SJCRH30 (cell line): ENCODE measurements around the gene PDZRN3. TPM values are rescaled to one million over a fixed set of nuclear protein-coding genes. Genes with fewer than 3 reads are reported as not detected.

Experiments
- DNase-seq, 2 experiments: peaks; one replicate each; pipeline ENCODE4 v3.0.0-alpha.2; 2015 to 2020
- H3K27ac ChIP-seq: fragments of 250-450 bp; sonication (Bioruptor Pico); 2 replicates; pipeline ENCODE4 v1.5.1; 2020; ENCODE audit warnings: mild to moderate bottlenecking, moderate library complexity
- H3K27me3 ChIP-seq: fragments of 250-450 bp; sonication (Bioruptor Pico); 2 replicates; pipeline ENCODE4 v1.5.1; 2020; ENCODE audit warnings: mild to moderate bottlenecking, moderate library complexity
- H3K36me3 ChIP-seq: fragments of 250-450 bp; sonication (Bioruptor Pico); 2 replicates; pipeline ENCODE4 v1.5.1; 2020; ENCODE audit warnings: mild to moderate bottlenecking, moderate library complexity
- H3K4me1 ChIP-seq: fragments of 250-450 bp; sonication (Bioruptor Pico); 2 replicates; pipeline ENCODE4 v1.5.1; 2020; ENCODE audit warnings: mild to moderate bottlenecking, moderate library complexity
- H3K4me3 ChIP-seq: fragments of 250-450 bp; sonication (Bioruptor Pico); 2 replicates; pipeline ENCODE4 v1.5.1; 2020; ENCODE audit warnings: mild to moderate bottlenecking, moderate library complexity
- H3K9me3 ChIP-seq: fragments of 250-450 bp; sonication (Bioruptor Pico); replicated peaks from 2 replicates; pipeline ENCODE4 v1.5.1; 2020; ENCODE audit warnings: mild to moderate bottlenecking, moderate library complexity
- total RNA-seq: library from RNA; depleted of rRNA; stranded (reverse); fragments of >200 nt; shearing (Covaris generic); gene quantifications from 2 replicates; pipeline ENCODE4 v1.2.3, GENCODE V29; 2014; rRNA removed

PDZRN3 gene
- 27.3 and 29.5 TPM in 2 replicates for total RNA-seq

GRCh38 chr3:73624821-73625665 is at the start of gene PDZRN3:
Gene PDZRN3, minus strand, starts transcription at chr3:73624941.
- Histone ChIP-seq H3K27me3 (no peaks in the 10 kb centered on the region), H3K36me3 (no peaks in the 10 kb centered on the region), H3K9me3 (no peaks in the 10 kb centered on the region), H3K4me3 (peak within 1 kb of the TSS; percentile 69), H3K27ac (peak within 1 kb of the TSS; percentile 70), H3K4me1 (peaks cover 10% of the 10 kb centered on the region; the same call in 1 of the 2 replicates)
- DNase-seq, result peak; percentile 72 to 78

GRCh38 chr3:73674280-73674679 is 49.5 kb upstream of the PDZRN3 start:
- no peaks in the 10 kb centered on the region for H3K4me1 ChIP-seq
- H3K4me3 ChIP-seq, result no peak overlapping the region
- no peaks in the 10 kb centered on the region for H3K36me3 ChIP-seq
- no peaks in the 10 kb centered on the region for H3K27me3 ChIP-seq
- no peak overlapping the region for H3K27ac ChIP-seq
- no peaks in the 10 kb centered on the region for H3K9me3 ChIP-seq
- no peak for DNase-seq

- no peak overlapping the region for H3K27ac ChIP-seq
- DNase-seq, result no peak
- no peaks in the 10 kb centered on the region for H3K36me3 ChIP-seq
- no peaks in the 10 kb centered on the region for H3K9me3 ChIP-seq
- H3K4me3 ChIP-seq, result no peak overlapping the region
- H3K4me1 ChIP-seq, result no peaks in the 10 kb centered on the region
- no peaks in the 10 kb centered on the region for H3K27me3 ChIP-seq
Measured at GRCh38 chr3:73669260-73669659, 44.5 kb upstream of the PDZRN3 start.

GRCh38 chr3:73668391-73668790 is 43.6 kb upstream of the PDZRN3 start:
- Histone ChIP-seq H3K4me3 (no peak overlapping the region), H3K27me3 (no peaks in the 10 kb centered on the region), H3K27ac (no peak overlapping the region), H3K9me3 (no peaks in the 10 kb centered on the region), H3K36me3 (no peaks in the 10 kb centered on the region), H3K4me1 (no peaks in the 10 kb centered on the region)
- no peak for DNase-seq

GRCh38 chr3:73667889-73668288 is 43.1 kb upstream of the PDZRN3 start:
- no peaks in the 10 kb centered on the region for H3K27me3 ChIP-seq
- DNase-seq, result no peak
- H3K9me3 ChIP-seq, result no peaks in the 10 kb centered on the region
- H3K36me3 ChIP-seq, result no peaks in the 10 kb centered on the region
- no peaks in the 10 kb centered on the region for H3K4me1 ChIP-seq
- H3K27ac ChIP-seq, result no peak overlapping the region
- no peak overlapping the region for H3K4me3 ChIP-seq

GRCh38 chr3:73665286-73665685 is 40.5 kb upstream of the PDZRN3 start:
- H3K4me3 ChIP-seq, result no peak overlapping the region
- H3K9me3 ChIP-seq, result no peaks in the 10 kb centered on the region
- H3K27ac ChIP-seq, result no peak overlapping the region
- H3K4me1 ChIP-seq, result peaks cover 2% of the 10 kb centered on the region; the same call in 1 of the 2 replicates
- H3K36me3 ChIP-seq, result no peaks in the 10 kb centered on the region
- H3K27me3 ChIP-seq, result no peaks in the 10 kb centered on the region
- no peak for DNase-seq

- H3K27me3 ChIP-seq, result no peaks in the 10 kb centered on the region
- peaks cover 2% of the 10 kb centered on the region; the same call in 1 of the 2 replicates for H3K4me1 ChIP-seq
- no peaks in the 10 kb centered on the region for H3K36me3 ChIP-seq
- H3K4me3 ChIP-seq, result no peak overlapping the region
- DNase-seq, result no peak
- no peaks in the 10 kb centered on the region for H3K9me3 ChIP-seq
- H3K27ac ChIP-seq, result no peak overlapping the region
Measured at GRCh38 chr3:73664389-73664788, 39.6 kb upstream of the PDZRN3 start.

GRCh38 chr3:73663495-73663894 is 38.8 kb upstream of the PDZRN3 start:
- no peaks in the 10 kb centered on the region for H3K9me3 ChIP-seq
- no peak overlapping the region for H3K27ac ChIP-seq
- H3K4me3 ChIP-seq, result no peak overlapping the region
- peaks cover 2% of the 10 kb centered on the region; the same call in 1 of the 2 replicates for H3K4me1 ChIP-seq
- H3K36me3 ChIP-seq, result no peaks in the 10 kb centered on the region
- no peaks in the 10 kb centered on the region for H3K27me3 ChIP-seq
- no peak for DNase-seq

- Histone ChIP-seq H3K4me3 (no peak overlapping the region), H3K27me3 (no peaks in the 10 kb centered on the region), H3K27ac (no peak overlapping the region), H3K9me3 (no peaks in the 10 kb centered on the region), H3K36me3 (no peaks in the 10 kb centered on the region), H3K4me1 (peaks cover 2% of the 10 kb centered on the region; the same call in 1 of the 2 replicates)
- DNase-seq, result peak in 1 of 2 experiments; percentile 27
Measured at GRCh38 chr3:73661265-73661664, 36.5 kb upstream of the PDZRN3 start.

- H3K9me3 ChIP-seq, result no peaks in the 10 kb centered on the region
- peaks cover 2% of the 10 kb centered on the region; the same call in 1 of the 2 replicates for H3K4me1 ChIP-seq
- H3K27me3 ChIP-seq, result no peaks in the 10 kb centered on the region
- H3K36me3 ChIP-seq, result no peaks in the 10 kb centered on the region
- DNase-seq, result no peak
- no peak overlapping the region for H3K4me3 ChIP-seq
- H3K27ac ChIP-seq, result no peak overlapping the region
Measured at GRCh38 chr3:73658227-73658626, 33.5 kb upstream of the PDZRN3 start.

GRCh38 chr3:73657186-73657585 is 32.4 kb upstream of the PDZRN3 start:
- no peaks in the 10 kb centered on the region for H3K36me3 ChIP-seq
- no peak overlapping the region for H3K27ac ChIP-seq
- H3K4me3 ChIP-seq, result no peak overlapping the region
- H3K4me1 ChIP-seq, result peaks cover 2% of the 10 kb centered on the region; the same call in 1 of the 2 replicates
- no peaks in the 10 kb centered on the region for H3K27me3 ChIP-seq
- H3K9me3 ChIP-seq, result no peaks in the 10 kb centered on the region
- DNase-seq, result no peak

GRCh38 chr3:73656241-73656890 is 31.6 kb upstream of the PDZRN3 start:
- H3K4me3 ChIP-seq, result no peak overlapping the region
- H3K9me3 ChIP-seq, result no peaks in the 10 kb centered on the region
- no peak for DNase-seq
- H3K36me3 ChIP-seq, result no peaks in the 10 kb centered on the region
- H3K27ac ChIP-seq, result no peak overlapping the region
- H3K27me3 ChIP-seq, result no peaks in the 10 kb centered on the region
- no peaks in the 10 kb centered on the region for H3K4me1 ChIP-seq

- Histone ChIP-seq H3K4me3 (no peak overlapping the region), H3K9me3 (no peaks in the 10 kb centered on the region), H3K27ac (no peak overlapping the region), H3K27me3 (no peaks in the 10 kb centered on the region), H3K36me3 (no peaks in the 10 kb centered on the region), H3K4me1 (no peaks in the 10 kb centered on the region)
- DNase-seq, result no peak
Measured at GRCh38 chr3:73655197-73655596, 30.5 kb upstream of the PDZRN3 start.

GRCh38 chr3:73653877-73654276 is 29.1 kb upstream of the PDZRN3 start:
- no peak for DNase-seq
- Histone ChIP-seq H3K4me3 (no peak overlapping the region), H3K27ac (no peak overlapping the region), H3K27me3 (no peaks in the 10 kb centered on the region), H3K36me3 (no peaks in the 10 kb centered on the region), H3K9me3 (no peaks in the 10 kb centered on the region), H3K4me1 (no peaks in the 10 kb centered on the region)

GRCh38 chr3:73653351-73653750 is 28.6 kb upstream of the PDZRN3 start:
- H3K4me3 ChIP-seq, result no peak overlapping the region
- no peak for DNase-seq
- H3K9me3 ChIP-seq, result no peaks in the 10 kb centered on the region

More at GRCh38 chr3:73653351-73653750, 28.6 kb upstream of the PDZRN3 start:
- Histone ChIP-seq H3K27me3 (no peaks in the 10 kb centered on the region), H3K27ac (no peak overlapping the region), H3K4me1 (no peaks in the 10 kb centered on the region), H3K36me3 (no peaks in the 10 kb centered on the region)
